ENCODE data around the gene ADAMTSL3. TPM values are rescaled to one million over a fixed set of nuclear protein-coding genes. Genes with fewer than 3 reads are reported as not detected.

ADAMTSL3 gene
- total RNA-seq, 1 experiment from 2014 or later = 0.05 TPM

DNA sequence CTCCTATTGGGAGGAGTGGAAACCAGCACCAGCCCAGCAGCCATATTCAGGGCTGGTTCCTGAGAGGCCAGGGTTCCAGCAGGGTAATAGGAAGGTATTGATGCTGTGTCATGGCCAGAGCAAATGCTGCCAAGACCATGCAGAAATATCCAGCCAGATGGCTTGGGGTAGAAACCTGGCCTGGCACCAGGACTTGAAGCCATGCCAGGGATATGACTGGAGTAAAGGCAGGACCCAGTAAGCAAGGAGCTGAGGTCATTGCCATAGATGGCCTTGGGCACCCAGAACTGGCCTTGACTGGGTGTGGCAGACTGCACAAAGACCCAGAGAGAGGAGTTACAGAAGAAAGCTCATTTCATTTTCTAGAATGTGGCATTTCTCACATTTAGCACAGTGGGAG lies 324.1 kb downstream of the ADAMTSL3 start (continued):
- TF ChIP-seq REST (IDR thresholded peaks at IDR 0.05; ENCODE audit: low read depth) (no peak), EZH2 (IDR thresholded peaks at IDR 0.05) (no peak), FOSL1 (IDR thresholded peaks at IDR 0.05; ENCODE audit: low read depth) (no peak), CBX3 (IDR thresholded peaks at IDR 0.05; ENCODE audit: low read depth) (no peak), EGR1 (IDR thresholded peaks at IDR 0.05; ENCODE audit: low read depth) (no peak)

DNA sequence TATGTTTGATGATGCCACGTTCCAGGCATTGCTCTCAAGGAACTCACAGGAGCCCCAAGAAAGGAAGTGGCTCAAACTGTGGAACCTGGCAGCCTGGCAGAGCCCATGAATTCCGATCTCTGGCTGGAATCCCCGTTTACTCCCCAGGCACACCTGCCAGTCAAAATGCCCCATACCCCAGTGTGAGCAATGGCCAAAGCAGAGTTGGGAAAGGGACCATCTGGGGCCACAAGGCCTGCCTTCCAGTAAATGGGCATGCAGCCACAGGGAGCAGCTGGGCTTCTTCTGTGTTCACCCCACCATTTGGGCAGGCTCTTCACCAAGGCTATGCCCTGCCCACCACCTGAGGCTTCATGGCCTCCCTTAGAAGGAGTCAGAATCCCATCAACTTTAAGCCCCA lies 324.7 kb downstream of the ADAMTSL3 start:
- Histone ChIP-seq H3K4me2 (ENCODE audit: low read length) (no peak overlapping the region), H3K27me3 (ENCODE audit: insufficient read depth, low read length) (no peaks in the 10 kb centered on the region), H3K27ac (ENCODE audit: low read depth, low read length) (no peak overlapping the region), H3K36me3 (ENCODE audit: control insufficient read depth in 1 of 2, insufficient read depth in 2 of 2, low read length in 2 of 2) (no peaks in the 10 kb centered on the region), H2AFZ (ENCODE audit: low read depth, low read length, poor library complexity, severe bottlenecking) (no peak overlapping the region), H3K9me3 (ENCODE audit: control insufficient read depth in 1 of 2, insufficient read depth in 1 of 2, low read depth in 1 of 2, low read length in 2 of 2) (0 out of 4 replicates have a peak, but pooled peaks cover 0 to 5% of the 10 kb centered on the region in 2 experiments), H4K20me1 (ENCODE audit: insufficient read depth) (no peaks in the 10 kb centered on the region), H3K4me1 (ENCODE audit: control insufficient read depth in 1 of 2, insufficient read depth in 2 of 2, low read length in 2 of 2) (no peaks in the 10 kb centered on the region), H3K9ac (ENCODE audit: low read length) (no peak overlapping the region), H3K79me2 (ENCODE audit: insufficient read depth, low read length) (no peaks in the 10 kb centered on the region), H3K4me3 (replicated peaks in 1 of 2; ENCODE audit: low read depth in 1 of 2, low read length in 2 of 2) (no peak overlapping the region), H3K9me2 (ENCODE audit: insufficient read depth) (no peaks in the 10 kb centered on the region)
- ChIA-PET RAD21 (ENCODE audit: low non-redundant PET in 1 of 2, low total read pairs in 2 of 2, uncharacterized antibody in 2 of 2, unreplicated experiment in 2 of 2) (no interaction called here), CTCF (no interaction called here), POLR2A (no interaction called here)
- DNase-seq (ENCODE audit: low read depth, low spot score) = no peak
- ATAC-seq = no peak
- BruUV-seq (replicated peaks) = no TSS peak
- no peak for TF ChIP-seq JUND (IDR thresholded peaks at IDR 0.05)
- TF ChIP-seq CEBPB (IDR thresholded peaks at IDR 0.05; ENCODE audit: low read depth) = no peak
- TF ChIP-seq FOSL1 (IDR thresholded peaks at IDR 0.05; ENCODE audit: low read depth) = no peak
- no peak for TF ChIP-seq POLR2AphosphoS5 (IDR thresholded peaks at IDR 0.05; ENCODE audit: low read depth, low read length)
- TF ChIP-seq CBX3 (IDR thresholded peaks at IDR 0.05; ENCODE audit: low read depth) = no peak
- no peak for TF ChIP-seq MAX (IDR thresholded peaks at IDR 0.05)
- no peak for TF ChIP-seq SIN3A (IDR thresholded peaks at IDR 0.05; ENCODE audit: low read depth)
- no peak for TF ChIP-seq ZBTB33 (IDR thresholded peaks at IDR 0.05; ENCODE audit: extremely low read depth, insufficient replicate concordance, low read length)
- TF ChIP-seq ZNF274 (IDR thresholded peaks at IDR 0.05; ENCODE audit: low read depth, low read length) = no peak
- intact Hi-C loops (cut with micrococcal nuclease) = no loop called here

Measured in HCT116 (cell line).